Spinal cord (tissue), 10 donors: ENCODE measurements around the gene SPRY2. TPM values are rescaled to one million over a fixed set of nuclear protein-coding genes. Genes with fewer than 3 reads are reported as not detected.
"Not testable (repeated sequence)": the region's sequence is repeated elsewhere in the genome, so short reads cannot be mapped to it uniquely, and the experiment has no call there.

Source experiments
- DNase-seq, 6 donors: peaks; one replicate each; pipeline versions ENCODE4 v3.0.0 to v3.0.0-alpha.2; 2013 to 2015; ENCODE audit warnings: low spot score in 6 of 6, low read depth in 4 of 6
- H3K27ac ChIP-seq: one replicate; pipeline ENCODE4 v1.5.1; 2013; ENCODE audit warnings: low read depth, low read length, control low read depth
- H3K27me3 ChIP-seq: one replicate; pipeline ENCODE4 v1.6.1; 2013; ENCODE audit warnings: low read length; ENCODE audit not compliant: control insufficient read depth, insufficient read depth
- H3K36me3 ChIP-seq: one replicate; pipeline ENCODE4 v1.6.1; 2013; ENCODE audit warnings: low read length; ENCODE audit not compliant: control insufficient read depth, insufficient read depth
- H3K4me1 ChIP-seq: one replicate; pipeline ENCODE4 v1.6.1; 2013; ENCODE audit warnings: low read length; ENCODE audit not compliant: control insufficient read depth, insufficient read depth
- H3K4me3 ChIP-seq: one replicate; pipeline ENCODE4 v1.5.1; 2013; ENCODE audit warnings: low read depth, low read length, control low read depth
- H3K9me3 ChIP-seq: one replicate; pipeline ENCODE4 v1.6.1; 2013; ENCODE audit warnings: low read length; ENCODE audit not compliant: control insufficient read depth, insufficient read depth
- WGBS: methylation state at CpG from one replicate; pipeline ENCODE4 v1.1.5; 2013; ENCODE audit warnings: missing lambda C conversion rate; ENCODE audit not compliant: insufficient coverage; 5-methylcytosine and 5-hydroxymethylcytosine counted together
- polyA plus RNA-seq, 2 donors: library from polyadenylated mRNA; unstranded; fragments of 120-200 nt; gene quantifications; one replicate each; pipeline ENCODE4 v1.2.1, GENCODE V29; 2013; ENCODE audit not compliant: insufficient read length in 2 of 2
- total RNA-seq, 2 donors: library from RNA; depleted of rRNA in 1 of 2; stranded (reverse); fragments of 120-200 nt in 1 of 2; fragments of >200 nt in 1 of 2; gene quantifications; one replicate each; pipeline versions ENCODE4 v1.2.3 to v1.2.4, GENCODE V29; 2013 to 2014
- donor health status: healthy.

The SPRY2 gene
- total and polyA plus RNA-seq, 4 donors: 22.0 to 81.0 (median 50.6) TPM

DNA sequence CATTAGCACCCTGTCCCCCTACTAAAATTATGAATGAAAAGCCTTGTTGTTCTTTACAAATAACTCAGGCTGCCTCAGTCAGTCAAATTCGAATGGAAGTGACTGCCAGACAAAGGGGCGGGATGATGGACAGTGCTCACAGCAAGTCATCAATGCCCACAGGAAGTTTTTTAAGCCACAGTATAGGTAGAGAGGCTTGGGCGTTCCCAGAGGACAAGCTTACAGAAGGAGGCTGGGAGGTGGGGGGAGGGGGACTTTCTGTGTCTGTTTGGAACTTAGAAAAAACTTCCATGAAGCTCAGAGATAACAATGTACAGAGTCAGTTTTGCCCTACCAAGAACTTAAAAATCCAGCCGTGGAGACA, 18.5 kb upstream of the SPRY2 start:
- H3K4me3 ChIP-seq: no peak overlapping the region
- no peaks in the 10 kb centered on the region for H3K36me3 ChIP-seq
- DNase-seq: no peak
- no peak overlapping the region for H3K27ac ChIP-seq
- WGBS: 46% methylated on average over 3 of the region's 4 CpGs
- H3K27me3 ChIP-seq: no peaks in the 10 kb centered on the region
- peaks cover 6% of the 10 kb centered on the region for H3K4me1 ChIP-seq
- H3K9me3 ChIP-seq: no peaks in the 10 kb centered on the region

DNA sequence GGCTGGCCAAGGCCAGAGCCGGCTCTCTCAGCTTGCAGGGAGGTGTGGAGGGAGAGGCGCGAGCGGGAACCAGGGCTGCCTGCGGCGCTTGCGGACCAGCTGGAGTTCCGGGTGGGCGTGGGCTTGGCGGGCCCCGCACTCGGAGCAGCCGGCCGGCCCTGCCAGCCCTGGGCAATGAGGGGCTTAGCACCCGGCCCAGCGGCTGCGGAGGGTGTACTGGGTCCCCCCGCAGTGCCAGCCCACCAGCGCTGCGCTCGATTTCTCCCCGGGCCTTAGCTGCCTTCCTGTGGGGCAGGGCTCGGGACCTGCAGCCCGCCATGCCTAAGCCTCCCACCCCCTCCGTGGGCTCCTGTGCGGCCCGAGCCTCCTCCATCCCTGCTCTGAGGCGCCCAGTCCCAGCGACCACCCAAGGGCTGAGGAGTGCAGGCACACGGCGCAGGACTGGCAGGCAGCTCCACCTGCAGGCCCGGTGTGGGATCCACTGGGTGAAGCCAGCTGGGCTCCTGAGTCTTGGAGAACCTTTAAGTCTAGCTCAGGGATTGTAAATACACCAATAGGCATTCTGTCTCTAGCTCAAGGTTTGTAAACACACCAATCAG, 14.7 kb upstream of the SPRY2 start:
- not testable (repeated sequence) for H3K9me3 ChIP-seq, DNase-seq, H3K27me3 ChIP-seq, H3K36me3 ChIP-seq, H3K4me1 ChIP-seq, H3K4me3 ChIP-seq, H3K27ac ChIP-seq
- 94% methylated on average over 26 of the region's 32 CpGs for WGBS

DNA sequence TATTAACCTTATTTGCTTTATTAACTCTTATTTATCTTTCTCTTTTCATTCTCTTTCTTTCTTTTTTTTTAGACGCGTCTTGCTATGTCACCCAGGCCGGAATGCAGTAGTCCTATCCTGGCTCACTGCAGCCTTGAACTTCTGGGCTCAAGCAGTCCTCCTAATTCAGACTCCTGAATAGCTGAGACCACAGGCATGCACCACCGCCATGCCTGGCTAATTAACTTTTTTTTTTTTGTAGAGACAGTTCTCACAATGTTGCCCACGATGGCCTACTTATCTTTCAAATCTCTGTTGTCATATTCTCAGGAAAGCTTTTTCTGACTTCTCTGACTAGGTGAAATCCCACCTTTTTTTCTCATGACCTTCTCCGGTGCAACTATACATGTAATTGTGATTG, 7.8 kb upstream of the SPRY2 start:
- Histone ChIP-seq H3K4me1 (no peaks in the 10 kb centered on the region), H3K27ac (no peak overlapping the region), H3K27me3 (no peaks in the 10 kb centered on the region), H3K36me3 (no peaks in the 10 kb centered on the region), H3K9me3 (no peaks in the 10 kb centered on the region), H3K4me3 (no peak overlapping the region)
- no peak for DNase-seq
- whole genome bisulfite sequencing: 91% methylated on average over 3 of the region's 6 CpGs

DNA sequence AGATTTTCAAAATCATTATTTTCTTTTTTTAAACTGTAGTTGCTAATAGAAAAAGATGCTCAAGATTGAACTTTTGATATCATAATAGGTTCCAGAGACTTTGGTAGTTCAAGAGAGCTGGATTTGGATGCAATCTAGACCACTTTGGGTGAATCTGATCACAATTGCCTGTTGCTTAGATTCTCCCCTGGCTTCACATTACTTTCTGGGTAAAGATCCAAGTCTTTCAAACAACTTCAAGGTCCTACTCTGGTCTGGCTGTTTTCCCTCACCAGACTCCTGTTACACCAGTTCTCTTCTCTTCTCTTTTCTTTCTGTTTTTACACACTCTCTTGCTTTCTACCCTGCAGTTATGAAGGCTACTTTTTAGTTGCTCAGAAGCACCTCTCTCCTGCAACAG, 7.4 kb upstream of the SPRY2 start:
- no peak overlapping the region for H3K27ac ChIP-seq

DNA sequence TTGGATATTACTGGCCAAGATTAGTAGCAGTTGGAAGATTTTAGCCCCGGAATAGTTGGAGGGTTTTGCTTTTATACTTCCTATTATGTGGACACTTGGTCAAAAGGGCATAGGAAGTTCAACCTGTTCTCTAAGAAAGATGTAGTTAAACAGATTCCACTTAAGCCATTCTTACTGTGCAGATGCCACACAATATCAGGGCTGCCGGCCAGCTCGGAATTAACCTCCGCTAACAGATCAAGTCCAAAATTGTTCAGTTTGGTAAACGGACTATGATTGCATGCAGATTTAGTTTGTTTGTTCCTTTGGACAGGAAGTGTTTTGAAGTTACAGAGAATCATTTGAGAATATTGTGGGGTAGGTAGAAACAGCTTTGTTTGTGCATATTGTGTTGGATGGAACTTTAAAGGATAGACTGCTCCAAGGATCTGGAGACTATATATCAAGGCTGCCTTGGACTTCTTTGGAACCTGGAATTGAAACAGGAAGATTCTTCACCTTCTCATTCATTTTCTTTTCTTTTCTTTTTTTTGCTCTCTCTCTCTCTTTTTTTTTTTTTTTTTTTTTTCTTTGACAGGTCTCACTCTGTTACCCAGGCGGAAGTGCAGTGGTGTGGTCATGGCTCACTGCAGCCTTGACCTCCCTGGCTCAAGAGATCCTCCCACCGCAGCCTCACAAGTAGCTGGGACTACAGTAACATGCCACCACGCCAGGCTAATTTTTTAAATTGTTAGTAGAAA, 5.0 kb upstream of the SPRY2 start:
- Histone ChIP-seq H3K27ac (no peak overlapping the region), H3K36me3 (no peaks in the 10 kb centered on the region), H3K9me3 (no peaks in the 10 kb centered on the region), H3K4me3 (no peak overlapping the region), H3K4me1 (peaks cover 4% of the 10 kb centered on the region), H3K27me3 (peaks cover 2% of the 10 kb centered on the region)
- 76% methylated on average over 5 of the region's 8 CpGs for WGBS
- peak in 1 of 6 donors; percentile 22 for DNase-seq

More for the DNA sequence above, 7.4 kb upstream of the SPRY2 start:
- Histone ChIP-seq H3K4me3 (no peak overlapping the region), H3K4me1 (no peaks in the 10 kb centered on the region), H3K9me3 (no peaks in the 10 kb centered on the region), H3K27me3 (no peaks in the 10 kb centered on the region), H3K36me3 (no peaks in the 10 kb centered on the region)
- DNase-seq: peak in 1 of 6 donors; percentile 23

DNA sequence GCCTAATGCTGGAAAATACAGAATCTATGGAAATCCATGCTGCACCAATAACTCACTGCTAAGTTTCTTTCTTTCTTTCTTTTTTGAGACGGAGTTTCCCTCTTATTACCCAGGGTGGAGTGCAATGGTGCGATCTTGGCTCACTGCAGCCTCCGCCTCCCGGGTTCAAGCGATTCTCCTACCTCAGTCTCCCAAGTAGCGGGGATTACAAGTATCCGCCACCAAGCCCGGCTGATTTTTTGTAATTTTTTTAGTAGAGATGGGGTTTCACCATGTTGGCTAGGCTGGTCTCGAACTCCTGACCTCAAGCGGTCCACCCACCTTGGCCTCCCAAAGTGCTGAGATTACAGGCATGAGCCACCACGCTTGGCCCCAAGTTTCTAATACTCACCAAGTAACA, 3.1 kb upstream of the SPRY2 start:
- not testable (repeated sequence) for H3K4me1 ChIP-seq, H3K4me3 ChIP-seq, DNase-seq, H3K27ac ChIP-seq, H3K27me3 ChIP-seq, H3K9me3 ChIP-seq, H3K36me3 ChIP-seq
- WGBS: 80% methylated on average over 2 of the region's 11 CpGs

DNA sequence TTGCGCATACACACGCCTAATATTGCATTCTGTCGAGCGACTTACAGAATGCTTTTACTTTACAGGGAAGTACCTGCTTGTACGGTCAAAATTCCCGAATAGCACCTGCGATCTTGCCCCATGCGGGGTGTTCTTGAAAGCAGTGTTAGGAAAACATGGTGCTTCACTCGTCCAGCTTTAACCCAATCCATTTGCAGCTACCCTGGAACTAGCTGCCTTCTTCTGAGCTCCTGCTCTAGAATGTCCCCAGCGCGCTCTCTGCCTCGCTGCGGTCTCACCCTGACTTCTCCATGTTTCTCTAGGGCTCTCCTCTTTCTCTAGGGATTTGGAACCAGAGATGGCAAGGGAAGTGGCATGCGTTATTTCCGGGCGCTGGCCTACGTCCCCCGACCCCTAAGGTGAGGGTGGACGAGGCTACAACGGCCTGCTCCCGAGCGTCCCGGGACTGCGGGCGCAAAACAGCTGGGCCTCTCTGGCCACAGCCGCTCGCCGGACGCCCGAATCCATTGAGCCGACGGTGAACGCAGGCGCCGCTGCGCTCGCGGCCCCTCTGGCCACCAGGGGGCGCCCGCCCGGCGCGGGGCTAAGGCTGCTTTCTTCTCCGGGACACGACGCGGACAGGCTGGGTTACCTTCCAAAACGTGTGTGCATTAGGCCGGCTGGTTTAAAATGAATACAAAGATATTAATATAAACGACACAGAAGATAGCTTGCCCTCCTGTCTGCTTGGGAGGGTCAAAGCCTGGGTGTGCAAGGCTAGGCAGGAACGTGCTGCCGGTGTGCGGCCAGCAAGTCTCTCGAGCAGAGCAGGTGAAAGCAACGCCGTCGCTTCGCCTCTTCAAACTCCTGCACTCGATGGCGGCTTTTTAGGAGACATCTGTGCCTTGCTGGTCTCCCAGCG, 1.8 kb upstream of the SPRY2 start:
- peak overlapping the region; percentile 93 for H3K4me3 ChIP-seq
- peaks cover 6% of the 10 kb centered on the region for H3K4me1 ChIP-seq
- no peaks in the 10 kb centered on the region for H3K9me3 ChIP-seq
- H3K27me3 ChIP-seq: peaks cover 2% of the 10 kb centered on the region
- peak in 4 of 6 donors; percentile 75 to 94 (median 84) for DNase-seq
- peaks cover 3% of the 10 kb centered on the region for H3K36me3 ChIP-seq
- peak overlapping the region; percentile 93 for H3K27ac ChIP-seq
- WGBS: 1% methylated on average over 50 of the region's 61 CpGs

DNA sequence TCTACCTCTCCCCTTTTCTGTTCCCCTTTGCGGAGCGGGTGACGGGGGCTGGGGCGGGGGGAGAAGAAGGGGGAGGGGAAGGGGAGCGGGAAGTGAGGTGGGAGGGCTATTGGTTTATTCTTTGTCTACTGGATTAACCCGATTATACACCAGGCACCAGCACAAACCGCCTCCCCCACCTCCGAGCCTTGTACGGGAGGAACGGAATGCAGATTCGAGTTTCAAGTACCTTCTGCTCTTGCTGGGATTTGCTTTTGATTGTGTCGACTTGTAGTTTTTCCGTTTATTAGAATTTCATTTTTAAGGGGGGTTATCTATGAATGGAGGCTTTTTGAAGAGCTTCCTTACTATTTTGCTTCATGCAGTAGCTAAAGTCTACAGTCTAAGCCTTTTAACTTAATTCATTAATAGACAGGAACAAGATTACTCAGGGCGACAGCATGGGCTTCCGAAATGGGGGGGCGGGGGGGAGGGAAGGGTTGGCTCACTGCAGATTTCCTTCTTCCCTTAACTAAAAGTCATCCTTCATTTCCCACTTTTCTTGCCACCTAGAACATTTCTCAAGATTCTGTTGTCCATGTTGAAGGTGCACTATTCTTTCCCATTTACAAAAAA, 937 bp upstream of the SPRY2 start:
- DNase-seq: peak in 2 of 6 donors; percentile 86 to 89
- no CpG with 5 or more reads among the region's 16 CpGs for WGBS

DNA sequence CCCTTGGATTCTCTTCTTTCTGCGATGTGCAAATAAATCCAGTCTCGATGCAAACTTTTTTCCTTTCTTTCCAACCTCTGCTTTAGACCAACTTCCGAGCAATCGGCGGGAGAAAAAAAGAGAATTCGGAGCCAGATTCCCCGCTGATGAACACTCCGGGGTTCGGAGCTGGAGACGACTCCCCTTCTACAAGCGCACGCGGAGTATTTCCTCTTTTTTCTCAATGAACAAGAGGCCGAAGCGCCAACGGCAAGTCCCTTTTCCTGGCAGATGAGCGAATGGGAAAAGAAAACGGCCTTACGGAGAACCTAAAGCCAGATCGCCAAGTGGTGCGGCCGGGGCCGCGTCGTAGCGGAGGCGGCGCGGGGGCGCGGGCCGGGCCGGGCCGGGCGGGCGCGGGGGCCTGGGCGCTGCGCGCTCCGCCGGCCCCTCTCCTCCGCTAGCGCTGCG, 250 bp downstream of the SPRY2 start:
- Histone ChIP-seq H3K4me3 (peak overlapping the region; percentile 93), H3K4me1 (peaks cover 14% of the 10 kb centered on the region), H3K36me3 (peaks cover 11% of the 10 kb centered on the region), H3K27me3 (peaks cover 2% of the 10 kb centered on the region), H3K27ac (peak overlapping the region; percentile 93), H3K9me3 (no peaks in the 10 kb centered on the region)
- WGBS: under 1% methylated on average over 43 of the region's 45 CpGs
- DNase-seq: peak in 2 of 6 donors; percentile 84

More for the DNA sequence above, 937 bp upstream of the SPRY2 start:
- H3K9me3 ChIP-seq: no peaks in the 10 kb centered on the region
- H3K36me3 ChIP-seq: peaks cover 10% of the 10 kb centered on the region
- H3K27ac ChIP-seq: peak overlapping the region; percentile 93
- peaks cover 2% of the 10 kb centered on the region for H3K27me3 ChIP-seq
- peaks cover 14% of the 10 kb centered on the region for H3K4me1 ChIP-seq
- peak overlapping the region; percentile 93 for H3K4me3 ChIP-seq
